ENCODE results near the gene PLA2G2D. TPM values are rescaled to one million over a fixed set of nuclear protein-coding genes. Genes with fewer than 3 reads are reported as not detected.

Gene PLA2G2D
- total RNA-seq, 2 experiments from 2014 or later, result not detected

- no peaks in the 10 kb centered on the region for H3K36me3 Mint-ChIP-seq
- peak; percentile 53 for DNase-seq
These were observed 38.6 kb downstream of the PLA2G2D start for GRCh38 chr1:20080441-20081352.

DNA sequence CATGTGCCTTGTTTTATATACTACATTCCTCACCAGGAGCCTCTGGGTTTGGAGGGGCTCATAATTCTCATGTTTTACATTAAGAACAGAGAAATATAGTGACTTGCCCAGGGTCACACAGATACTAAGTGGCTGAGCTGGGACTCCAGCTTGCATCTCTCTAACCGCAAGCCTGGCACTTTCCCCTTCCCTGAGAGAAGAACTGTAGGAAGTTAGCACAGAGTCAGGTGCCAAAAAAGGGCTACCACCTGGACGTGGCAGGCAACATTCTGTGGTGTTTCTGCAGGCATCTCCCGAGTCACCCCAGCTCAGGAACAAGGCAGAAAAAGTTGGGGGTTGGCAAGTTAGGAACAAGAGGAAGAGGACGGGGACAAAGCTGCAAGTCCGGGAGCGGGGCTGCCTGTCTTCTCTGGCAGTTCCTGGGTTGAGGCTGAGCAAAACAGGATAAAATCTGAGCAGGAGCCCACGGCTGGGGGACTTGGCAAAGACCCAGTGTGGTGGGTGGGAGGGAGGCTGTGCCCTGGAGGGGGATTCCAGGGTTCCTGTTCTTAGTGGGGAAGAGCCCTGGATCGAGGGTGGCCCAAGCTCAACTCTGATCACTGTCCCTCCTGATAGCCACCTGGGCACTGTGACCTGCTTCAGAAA is 39.6 kb downstream of the PLA2G2D start:
- no peak overlapping the region for H3K4me3 Mint-ChIP-seq
- H3K4me1 Mint-ChIP-seq, result peaks cover 23% of the 10 kb centered on the region
- H3K36me3 Mint-ChIP-seq, result no peaks in the 10 kb centered on the region
- no peaks in the 10 kb centered on the region for H3K9me3 Mint-ChIP-seq
- H3K27me3 Mint-ChIP-seq, result peaks cover 60% of the 10 kb centered on the region
- POLR2A ChIA-PET, result no interaction called here
- H3K27ac Mint-ChIP-seq, result no peak overlapping the region
- DNase-seq, result no peak
- no peak for ATAC-seq (ENCODE audit: low read depth)

More at GRCh38 chr1:20080441-20081352, 38.6 kb downstream of the PLA2G2D start:
- Mint-ChIP-seq H3K9me3 (no peaks in the 10 kb centered on the region), H3K4me1 (peaks cover 23% of the 10 kb centered on the region), H3K27me3 (peaks cover 52% of the 10 kb centered on the region), H3K4me3 (peak overlapping the region; percentile 57), H3K27ac (peak overlapping the region; percentile 47)
- POLR2A ChIA-PET, result interaction anchor here (0.6 kb wide), 1 partner anchor 9 kb away, joined by 3 read pairs; no protein-coding TSS in a partner anchor
- ATAC-seq (ENCODE audit: low read depth), result peak; percentile 94

- Mint-ChIP-seq H3K27me3 (peaks cover 65% of the 10 kb centered on the region), H3K9me3 (no peaks in the 10 kb centered on the region), H3K4me1 (peaks cover 23% of the 10 kb centered on the region), H3K36me3 (no peaks in the 10 kb centered on the region), H3K4me3 (no peak overlapping the region), H3K27ac (no peak overlapping the region)
- ATAC-seq (ENCODE audit: low read depth), result no peak
- POLR2A ChIA-PET, result no interaction called here
- no peak for DNase-seq
These were observed 40.6 kb downstream of the PLA2G2D start for GRCh38 chr1:20078711-20079110.

DNA sequence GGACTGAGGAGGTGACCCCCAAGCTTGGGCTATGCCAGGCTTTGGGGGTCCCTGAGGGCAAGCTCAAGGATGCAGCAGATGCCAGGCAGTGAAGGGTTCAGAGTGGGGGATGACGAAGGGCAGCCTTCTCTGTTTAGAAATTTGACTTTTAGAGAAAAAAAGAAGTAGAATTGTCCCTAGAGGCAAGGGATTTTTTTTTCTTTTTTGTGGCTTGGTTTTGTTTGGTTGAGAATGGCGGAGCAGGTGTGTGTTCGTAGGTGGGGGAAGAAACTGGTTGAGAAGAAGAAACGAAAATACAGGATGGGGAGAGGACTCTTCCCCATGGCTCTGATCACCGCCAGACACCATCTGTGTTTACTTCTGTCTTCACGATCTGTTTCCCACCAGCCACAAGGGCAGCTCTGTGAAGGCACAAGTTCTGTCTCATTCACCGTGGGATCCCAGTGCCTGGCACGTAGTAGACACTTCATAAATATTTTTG is 41.1 kb downstream of the PLA2G2D start:
- ATAC-seq (ENCODE audit: low read depth) (no peak), DNase-seq (no peak)
- Mint-ChIP-seq H3K9me3 (no peaks in the 10 kb centered on the region), H3K36me3 (no peaks in the 10 kb centered on the region), H3K27me3 (peaks cover 65% of the 10 kb centered on the region), H3K4me3 (peak overlapping the region; percentile 15), H3K27ac (no peak overlapping the region), H3K4me1 (peaks cover 23% of the 10 kb centered on the region)
- POLR2A ChIA-PET, result no interaction called here

DNA sequence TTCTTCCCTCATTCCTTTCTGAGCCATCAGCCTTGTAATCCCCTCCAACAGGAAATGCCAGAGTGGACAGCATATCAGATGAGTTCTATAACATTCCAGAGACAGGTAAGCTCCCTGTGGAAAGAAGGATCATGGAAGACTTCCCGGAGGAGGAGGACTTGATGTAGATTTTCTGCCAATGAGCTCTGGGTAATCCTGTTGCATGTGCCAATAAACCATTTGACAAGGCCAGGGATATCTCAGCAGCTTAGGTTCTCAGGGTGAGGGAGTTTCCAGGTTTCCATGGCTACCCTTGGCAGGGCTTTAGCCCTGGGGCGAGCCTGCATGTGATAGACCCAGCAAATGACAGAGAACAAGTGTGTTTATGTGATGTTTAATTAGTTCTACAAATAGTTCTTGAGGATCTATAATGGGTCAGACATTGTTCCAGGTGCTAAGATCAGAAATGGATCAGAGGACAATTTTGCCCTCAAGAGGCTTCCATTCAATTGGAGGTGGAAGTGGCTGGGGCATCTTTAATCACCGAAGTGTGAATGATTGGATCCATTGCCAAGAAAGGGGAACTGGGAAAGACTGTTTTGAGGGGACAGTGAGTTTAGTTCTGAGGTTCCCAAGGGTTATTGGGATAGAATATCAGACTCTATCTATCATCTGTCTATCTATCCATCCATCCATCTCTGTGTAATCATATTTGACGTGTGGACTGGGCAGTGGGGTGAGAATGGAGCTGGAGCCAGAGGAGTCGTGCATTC is 42.5 kb downstream of the PLA2G2D start:
- DNase-seq (no peak), ATAC-seq (ENCODE audit: low read depth) (no peak)
- POLR2A ChIA-PET, result no interaction called here
- Mint-ChIP-seq H3K4me1 (peaks cover 23% of the 10 kb centered on the region), H3K27me3 (peaks cover 60% of the 10 kb centered on the region), H3K9me3 (no peaks in the 10 kb centered on the region), H3K27ac (no peak overlapping the region), H3K4me3 (no peak overlapping the region), H3K36me3 (no peaks in the 10 kb centered on the region)

DNA sequence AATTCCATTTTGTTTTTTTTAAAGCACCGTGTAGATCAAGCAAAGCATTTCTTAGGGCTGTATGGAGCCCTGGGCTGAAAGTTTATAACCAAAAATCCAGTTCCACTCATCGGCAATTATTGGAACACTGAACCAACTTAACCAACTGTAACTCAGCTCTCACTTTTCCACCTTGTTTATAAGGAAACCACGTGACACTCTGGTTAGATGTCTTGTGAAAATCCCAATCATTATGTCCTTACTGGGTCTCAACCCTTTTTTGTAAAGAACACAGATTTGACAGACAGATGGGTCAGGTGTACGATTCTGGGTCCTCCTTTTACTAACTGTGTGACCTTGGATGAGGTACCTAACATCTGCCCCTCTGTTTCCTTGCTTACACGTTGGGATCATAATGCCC is 43.1 kb downstream of the PLA2G2D start:
- H3K27me3 Mint-ChIP-seq, result peaks cover 55% of the 10 kb centered on the region
- H3K4me3 Mint-ChIP-seq, result no peak overlapping the region
- DNase-seq (no peak), ATAC-seq (ENCODE audit: low read depth) (no peak)
- H3K9me3 Mint-ChIP-seq, result no peaks in the 10 kb centered on the region
- POLR2A ChIA-PET, result no interaction called here
- no peaks in the 10 kb centered on the region for H3K36me3 Mint-ChIP-seq
- H3K27ac Mint-ChIP-seq, result no peak overlapping the region
- peaks cover 20% of the 10 kb centered on the region for H3K4me1 Mint-ChIP-seq

- POLR2A ChIA-PET, result no interaction called here
- no peak for ATAC-seq (ENCODE audit: low read depth)
- Mint-ChIP-seq H3K36me3 (no peaks in the 10 kb centered on the region), H3K9me3 (no peaks in the 10 kb centered on the region), H3K4me3 (no peak overlapping the region), H3K4me1 (peaks cover 11% of the 10 kb centered on the region), H3K27ac (no peak overlapping the region), H3K27me3 (peaks cover 48% of the 10 kb centered on the region)
- DNase-seq, result no peak
These were observed 44.0 kb downstream of the PLA2G2D start for GRCh38 chr1:20075345-20075744.

DNA sequence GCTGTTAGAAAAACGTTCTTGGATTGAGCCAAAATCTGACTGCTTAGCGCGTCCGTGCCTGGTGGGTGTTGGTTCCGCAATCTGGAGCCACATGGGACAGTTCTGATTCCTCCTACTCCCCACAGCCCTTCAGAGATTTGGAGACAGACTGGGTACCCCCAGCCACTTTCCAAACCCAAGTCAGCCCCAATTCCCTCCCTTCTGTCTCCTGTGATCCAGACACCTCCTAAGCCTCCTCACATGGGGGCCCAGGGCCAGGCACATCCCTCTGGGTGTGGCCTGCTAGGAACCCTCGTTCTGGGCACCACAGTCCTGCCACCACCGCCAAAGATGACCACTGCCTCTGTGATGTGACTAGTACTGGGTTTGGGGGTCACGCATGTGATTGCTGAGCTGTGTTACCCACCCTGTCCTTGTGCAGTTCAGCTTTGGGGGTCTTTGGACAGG is 44.6 kb downstream of the PLA2G2D start:
- Mint-ChIP-seq H3K27me3 (peaks cover 46% of the 10 kb centered on the region), H3K4me3 (no peak overlapping the region), H3K4me1 (peaks cover 10% of the 10 kb centered on the region), H3K9me3 (no peaks in the 10 kb centered on the region), H3K36me3 (no peaks in the 10 kb centered on the region), H3K27ac (no peak overlapping the region)
- POLR2A ChIA-PET, result no interaction called here
- ATAC-seq (ENCODE audit: low read depth) (no peak), DNase-seq (no peak)

DNA sequence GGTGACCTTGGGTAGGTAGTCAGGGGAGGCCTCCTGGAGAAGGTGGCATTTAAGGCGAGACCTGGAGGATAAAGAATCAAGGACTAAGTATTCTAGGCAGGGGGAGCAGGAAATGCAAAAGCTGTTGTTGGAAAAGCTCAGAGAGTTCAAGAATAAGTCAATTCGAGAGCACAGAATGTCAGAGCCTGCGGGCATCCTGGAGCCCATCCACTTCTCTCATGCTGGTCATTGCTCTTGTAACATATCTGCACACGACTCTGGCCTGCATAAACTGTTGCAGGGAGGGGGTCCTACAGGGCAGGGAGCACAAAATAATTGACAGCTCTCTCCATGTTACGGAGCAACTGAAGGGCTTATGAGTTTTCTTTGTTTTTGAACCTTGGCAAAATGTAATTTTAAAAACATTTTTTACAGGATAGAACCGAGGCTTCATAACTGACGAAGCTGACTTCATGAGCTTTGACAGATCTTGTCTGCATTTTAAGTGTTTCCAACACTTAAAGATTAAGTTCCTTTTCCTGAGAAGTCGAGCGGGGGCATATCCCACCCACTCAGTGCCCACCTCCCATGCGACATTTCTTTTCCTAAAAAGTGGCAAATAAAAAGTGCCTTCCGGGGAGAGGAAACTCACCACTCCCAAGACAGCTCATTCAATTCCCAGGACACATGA is 45.1 kb downstream of the PLA2G2D start:
- Mint-ChIP-seq H3K36me3 (no peaks in the 10 kb centered on the region), H3K4me1 (peaks cover 8% of the 10 kb centered on the region), H3K9me3 (no peaks in the 10 kb centered on the region), H3K27ac (no peak overlapping the region), H3K27me3 (peaks cover 42% of the 10 kb centered on the region), H3K4me3 (no peak overlapping the region)
- ATAC-seq (ENCODE audit: low read depth) (no peak), DNase-seq (no peak)
- POLR2A ChIA-PET, result no interaction called here

- ATAC-seq (ENCODE audit: low read depth) (no peak), DNase-seq (no peak)
- Mint-ChIP-seq H3K36me3 (no peaks in the 10 kb centered on the region), H3K4me1 (peaks cover 5% of the 10 kb centered on the region), H3K4me3 (no peak overlapping the region), H3K9me3 (no peaks in the 10 kb centered on the region), H3K27me3 (peaks cover 33% of the 10 kb centered on the region), H3K27ac (no peak overlapping the region)
- POLR2A ChIA-PET, result no interaction called here
These were observed 46.1 kb downstream of the PLA2G2D start for GRCh38 chr1:20073256-20073655.

GRCh38 chr1:20072771-20073170 is 46.6 kb downstream of the PLA2G2D start:
- DNase-seq (no peak), ATAC-seq (ENCODE audit: low read depth) (no peak)
- H3K36me3 Mint-ChIP-seq, result no peaks in the 10 kb centered on the region
- no peak overlapping the region for H3K4me3 Mint-ChIP-seq
- peaks cover 28% of the 10 kb centered on the region for H3K27me3 Mint-ChIP-seq
- peaks cover under 1% of the 10 kb centered on the region for H3K4me1 Mint-ChIP-seq
- H3K9me3 Mint-ChIP-seq, result no peaks in the 10 kb centered on the region
- H3K27ac Mint-ChIP-seq, result no peak overlapping the region
- POLR2A ChIA-PET, result no interaction called here

DNA sequence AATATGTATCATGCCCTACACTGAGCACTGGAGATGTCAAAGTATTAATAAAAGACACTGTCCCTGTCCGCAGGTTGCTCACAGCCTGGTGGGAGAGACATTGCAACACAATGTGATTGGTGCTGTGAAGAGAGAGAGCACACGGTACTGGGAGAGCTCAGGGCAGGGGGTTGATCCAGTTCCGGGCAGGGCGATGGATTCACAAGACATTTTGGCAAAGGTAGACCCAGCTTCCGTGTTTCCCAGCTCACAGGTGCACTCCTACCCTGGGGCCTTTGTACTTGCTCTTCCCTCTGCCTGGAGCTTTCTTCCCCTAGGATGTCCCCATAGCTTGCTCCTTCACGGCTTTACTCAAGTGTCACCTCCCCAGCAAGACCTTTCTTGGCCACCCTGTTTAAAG is 47.9 kb downstream of the PLA2G2D start:
- H3K4me1 Mint-ChIP-seq, result no peaks in the 10 kb centered on the region
- no peak overlapping the region for H3K4me3 Mint-ChIP-seq
- peaks cover 23% of the 10 kb centered on the region for H3K27me3 Mint-ChIP-seq
- H3K27ac Mint-ChIP-seq, result no peak overlapping the region
- H3K9me3 Mint-ChIP-seq, result no peaks in the 10 kb centered on the region
- no peak for DNase-seq
- H3K36me3 Mint-ChIP-seq, result no peaks in the 10 kb centered on the region
- ATAC-seq (ENCODE audit: low read depth), result no peak
- POLR2A ChIA-PET, result no interaction called here

DNA sequence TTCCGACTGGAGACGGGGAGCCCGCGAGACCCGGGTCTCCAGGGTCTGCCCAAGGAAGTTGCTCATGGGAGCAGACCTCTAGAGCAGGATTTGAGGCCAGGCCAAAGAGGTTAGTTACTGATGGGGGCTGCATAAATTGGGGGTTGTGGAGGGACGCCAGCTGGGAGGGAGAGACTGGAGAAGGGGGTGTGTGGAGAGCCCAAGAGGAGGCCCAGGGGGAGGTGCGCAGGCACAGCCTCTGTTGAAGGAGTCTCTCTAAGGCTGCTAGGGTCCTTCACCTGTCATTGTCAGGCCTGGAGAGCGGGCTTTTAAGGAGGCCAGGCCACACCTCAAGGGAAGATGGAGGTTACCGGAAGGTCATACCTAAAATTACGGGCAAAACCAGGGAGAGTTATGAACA is 49.0 kb downstream of the PLA2G2D start:
- no peaks in the 10 kb centered on the region for H3K9me3 Mint-ChIP-seq
- no peak for DNase-seq
- POLR2A ChIA-PET, result no interaction called here
- H3K27me3 Mint-ChIP-seq, result peaks cover 24% of the 10 kb centered on the region
- H3K27ac Mint-ChIP-seq, result no peak overlapping the region
- H3K36me3 Mint-ChIP-seq, result no peaks in the 10 kb centered on the region
- no peak overlapping the region for H3K4me3 Mint-ChIP-seq
- H3K4me1 Mint-ChIP-seq, result no peaks in the 10 kb centered on the region
- no peak for ATAC-seq (ENCODE audit: low read depth)
